ENCODE results near the gene AGRP. TPM values are rescaled to one million over a fixed set of nuclear protein-coding genes. Genes with fewer than 3 reads are reported as not detected.

Gene AGRP
- total RNA-seq, 1 experiment from 2014 or later: not detected

DNA sequence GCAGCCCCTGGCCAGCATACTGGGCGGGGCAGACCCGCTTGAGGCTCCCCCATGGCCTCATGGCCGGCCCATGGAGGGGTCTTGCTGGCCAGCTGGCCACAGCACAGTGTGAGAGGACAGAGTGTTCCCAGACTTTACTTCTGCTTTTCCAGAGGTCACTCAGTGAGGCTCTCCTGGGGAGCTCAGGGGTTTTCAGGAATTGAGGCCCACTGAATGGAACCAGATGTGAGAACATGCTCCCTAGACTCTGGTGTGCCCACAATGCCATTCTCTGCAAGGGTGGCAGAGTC, 23.5 kb downstream of the AGRP start:
- H4K20me1 ChIP-seq (ENCODE audit: control insufficient read depth, insufficient read depth, insufficient read length): no peaks in the 10 kb centered on the region
- no peak overlapping the region for H4K91ac ChIP-seq (ENCODE audit: insufficient read length, low read depth, low read length)
- H2BK20ac ChIP-seq (ENCODE audit: low read depth, low read length, poor library complexity, severe bottlenecking): no peak overlapping the region
- Mint-ChIP-seq H3K27ac (no peak overlapping the region), H3K36me3 (ENCODE audit: insufficient read depth in 1 of 3, low read depth in 3 of 3) (no peaks in the 10 kb centered on the region), H3K9me3 (no peaks in the 10 kb centered on the region), H3K27me3 (ENCODE audit: low read depth) (no peaks in the 10 kb centered on the region), H3K4me1 (peaks cover under 1 to 3% of the 10 kb centered on the region in 2 experiments; a peak in 2 of 4 replicates), H3K4me3 (no peak overlapping the region)
- H3K4ac ChIP-seq (ENCODE audit: low read depth, low read length): no peak overlapping the region
- H3K18ac ChIP-seq (ENCODE audit: insufficient read length, low read depth, low read length): no peak overlapping the region
- no peak overlapping the region for H3K4me2 ChIP-seq (ENCODE audit: insufficient read depth, insufficient read length, low read length)
- H2BK15ac ChIP-seq (ENCODE audit: low read depth, low read length): no peak overlapping the region
- no peak overlapping the region for H3K14ac ChIP-seq (ENCODE audit: insufficient read depth, low read length)
- H2BK120ac ChIP-seq (ENCODE audit: low read depth, low read length, poor library complexity, severe bottlenecking): no peak overlapping the region
- no peak overlapping the region for H2BK5ac ChIP-seq (ENCODE audit: insufficient read length, low read length)
- no peak overlapping the region for H3K56ac ChIP-seq (ENCODE audit: insufficient read length, low read depth, low read length)
- no peaks in the 10 kb centered on the region for H3K79me1 ChIP-seq (ENCODE audit: insufficient read depth, low read depth, low read length, poor library complexity, severe bottlenecking)
- no peak overlapping the region for H3T11ph ChIP-seq (ENCODE audit: low read length)
- no peaks in the 10 kb centered on the region for H3K79me2 ChIP-seq (ENCODE audit: insufficient read depth, low read length)
- no peaks in the 10 kb centered on the region for H3K27me3 ChIP-seq (ENCODE audit: insufficient read depth, low read length)
- no peak for DNase-seq
- no peak overlapping the region for H3K23ac ChIP-seq (ENCODE audit: insufficient read length, low read depth, low read length)
- no peak overlapping the region for H2AFZ ChIP-seq (ENCODE audit: low read length)
- no peak overlapping the region for H4K5ac ChIP-seq (ENCODE audit: insufficient read length, low read depth, low read length)
- no CpG with 5 or more reads among the region's 3 CpGs for WGBS (ENCODE audit: extremely low coverage, insufficient read length, low lambda C conversion rate)
- H2BK12ac ChIP-seq (ENCODE audit: insufficient read length, low read depth, low read length): no peak overlapping the region
- TF ChIP-seq, protein P1, sequence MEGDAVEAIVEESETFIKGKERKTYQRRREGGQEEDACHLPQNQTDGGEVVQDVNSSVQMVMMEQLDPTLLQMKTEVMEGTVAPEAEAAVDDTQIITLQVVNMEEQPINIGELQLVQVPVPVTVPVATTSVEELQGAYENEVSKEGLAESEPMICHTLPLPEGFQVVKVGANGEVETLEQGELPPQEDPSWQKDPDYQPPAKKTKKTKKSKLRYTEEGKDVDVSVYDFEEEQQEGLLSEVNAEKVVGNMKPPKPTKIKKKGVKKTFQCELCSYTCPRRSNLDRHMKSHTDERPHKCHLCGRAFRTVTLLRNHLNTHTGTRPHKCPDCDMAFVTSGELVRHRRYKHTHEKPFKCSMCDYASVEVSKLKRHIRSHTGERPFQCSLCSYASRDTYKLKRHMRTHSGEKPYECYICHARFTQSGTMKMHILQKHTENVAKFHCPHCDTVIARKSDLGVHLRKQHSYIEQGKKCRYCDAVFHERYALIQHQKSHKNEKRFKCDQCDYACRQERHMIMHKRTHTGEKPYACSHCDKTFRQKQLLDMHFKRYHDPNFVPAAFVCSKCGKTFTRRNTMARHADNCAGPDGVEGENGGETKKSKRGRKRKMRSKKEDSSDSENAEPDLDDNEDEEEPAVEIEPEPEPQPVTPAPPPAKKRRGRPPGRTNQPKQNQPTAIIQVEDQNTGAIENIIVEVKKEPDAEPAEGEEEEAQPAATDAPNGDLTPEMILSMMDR (conservative IDR thresholded peaks at IDR 0.05): no peak
- no peaks in the 10 kb centered on the region for H3K9me3 ChIP-seq (ENCODE audit: control insufficient read depth, low read depth, low read length)
- no peak overlapping the region for H3K27ac ChIP-seq (ENCODE audit: insufficient read length, low read depth, low read length)
- H3K4me1 ChIP-seq (ENCODE audit: insufficient read depth, low read length): no peaks in the 10 kb centered on the region
- no peak overlapping the region for H2AK5ac ChIP-seq (ENCODE audit: insufficient read length, low read length)
- H3K23me2 ChIP-seq (ENCODE audit: insufficient read length, low read depth, low read length, poor library complexity, severe bottlenecking): no peaks in the 10 kb centered on the region
- H4K8ac ChIP-seq (replicated peaks; ENCODE audit: insufficient read length, low read depth, low read length): no peak overlapping the region
- H3K9ac ChIP-seq (ENCODE audit: extremely low read depth, insufficient read length, low read length): no peak overlapping the region
